Activated T-cell treated with anti-CD3 and anti-CD28 coated beads, Interleukin-2, amount 50 U/mL, for 1 hour (primary cell): Measurements from ENCODE around the gene OR2T3.
"Not testable (repeated sequence)": the region's sequence is repeated elsewhere in the genome, so short reads cannot be mapped to it uniquely, and the experiment has no call there.

Experiments
- DNase-seq: peaks from one replicate; pipeline ENCODE4 v3.0.0-alpha.2; 2020

Gene OR2T3

GRCh38 chr1:248472111-248472510 lies 1.0 kb upstream of the OR2T3 start:
- not testable (repeated sequence) for DNase-seq

GRCh38 chr1:248475660-248476059 lies 2.5 kb downstream of the OR2T3 start:
- not testable (repeated sequence) for DNase-seq

GRCh38 chr1:248481686-248482579 lies 8.8 kb downstream of the OR2T3 start:
- DNase-seq: not testable (repeated sequence)

GRCh38 chr1:248488289-248488688 lies 15.1 kb downstream of the OR2T3 start, which contains the start of gene OR2T5:
Gene OR2T5, plus strand, starts transcription at chr1:248488589. Its CDS starts 0 bp downstream, at chr1:248488589.
- not testable (repeated sequence) for DNase-seq

GRCh38 chr1:248496661-248497060 lies 23.5 kb downstream of the OR2T3 start:
- not testable (repeated sequence) for DNase-seq

- not testable (repeated sequence) for DNase-seq
These were observed 27.3 kb downstream of the OR2T3 start for GRCh38 chr1:248500305-248501035.

GRCh38 chr1:248507773-248508172 lies 34.6 kb downstream of the OR2T3 start, which contains the start of gene OR2G6:
Gene OR2G6, plus strand, starts transcription at chr1:248508073. Its CDS starts 13,574 bp downstream, at chr1:248521647.
- DNase-seq: not testable (repeated sequence)

- DNase-seq: not testable (repeated sequence)
These were observed 37.1 kb downstream of the OR2T3 start for GRCh38 chr1:248510217-248510616.

GRCh38 chr1:248521856-248522255 lies 48.7 kb downstream of the OR2T3 start:
- no peak for DNase-seq
